OCI-LY3 (cell line): ENCODE results near the gene CEMIP.

Source experiments
- H2AFZ ChIP-seq: fragments of 200-600, 300-600 bp; shearing (Covaris generic); 2 replicates; pipeline ENCODE4 v1.6.0; 2014; ENCODE audit warnings: antibody characterized with exemption, low read depth, low read length
- H3K27ac ChIP-seq: fragments of 200-600, 300-600 bp; sonication (generic); 2 replicates; pipeline ENCODE4 v1.5.1; 2014; ENCODE audit warnings: mild to moderate bottlenecking, low read length, moderate library complexity, mixed read lengths
- H3K27me3 ChIP-seq: fragments of 200-600, 300-600 bp; sonication (generic); 2 replicates; pipeline ENCODE4 v1.6.1; 2014; ENCODE audit warnings: low read depth, low read length, mixed read lengths
- H3K36me3 ChIP-seq: fragments of 200-600, 300-600 bp; sonication (generic); replicated peaks from 2 replicates; pipeline ENCODE3; 2014; ENCODE audit warnings: low read depth, low read length, mixed read lengths
- H3K4me1 ChIP-seq: fragments of 300-600, 200-600 bp; sonication (generic); 2 replicates; pipeline ENCODE4 v1.6.1; 2014; ENCODE audit warnings: low read length, mixed read lengths
- H3K4me2 ChIP-seq: fragments of 200-600, 300-600 bp; sonication (generic); 2 replicates; pipeline ENCODE4 v1.6.1; 2014; ENCODE audit warnings: low read length, mixed read lengths
- H3K4me3 ChIP-seq: fragments of 300-600, 200-600 bp; sonication (generic); 2 replicates; pipeline ENCODE4 v1.5.1; 2014; ENCODE audit warnings: antibody characterized with exemption, mild to moderate bottlenecking, low read length, moderate library complexity
- H3K79me2 ChIP-seq: fragments of 300-600, 200-600 bp; shearing (Covaris generic); 2 replicates; pipeline ENCODE4 v1.6.1; 2014; ENCODE audit warnings: mild to moderate bottlenecking, low read length, mixed read lengths
- H3K9ac ChIP-seq: fragments of 300-600, 200-600 bp; shearing (Covaris generic); 2 replicates; pipeline ENCODE4 v1.6.0; 2014; ENCODE audit warnings: mild to moderate bottlenecking, low read length, moderate library complexity
- H3K9me3 ChIP-seq: fragments of 200-600, 300-600 bp; shearing (Covaris generic); 2 replicates; pipeline ENCODE4 v1.6.1; 2014; ENCODE audit warnings: low read length, mixed read lengths; ENCODE audit not compliant: insufficient read depth
- H4K20me1 ChIP-seq: fragments of 200-600, 300-600 bp; sonication (generic); 2 replicates; pipeline ENCODE4 v1.6.1; 2016; ENCODE audit warnings: low read length, mixed read lengths; ENCODE audit not compliant: insufficient read depth
- EZH2phosphoT487 ChIP-seq: fragments of 200-600 bp; shearing (Covaris generic); IDR thresholded peaks from 2 replicates; pipeline ENCODE4 v1.6.1; 2018; ENCODE audit warnings: antibody characterized with exemption, mixed run types, low read depth
- TF ChIP-seq, protein P1 (sequence below): fragments of 200-600, 300-600 bp; sonication (generic); IDR thresholded peaks from 2 replicates; pipeline ENCODE4 v1.5.1; 2014; ENCODE audit warnings: antibody characterized with exemption, low read length, low read depth

CEMIP gene

DNA sequence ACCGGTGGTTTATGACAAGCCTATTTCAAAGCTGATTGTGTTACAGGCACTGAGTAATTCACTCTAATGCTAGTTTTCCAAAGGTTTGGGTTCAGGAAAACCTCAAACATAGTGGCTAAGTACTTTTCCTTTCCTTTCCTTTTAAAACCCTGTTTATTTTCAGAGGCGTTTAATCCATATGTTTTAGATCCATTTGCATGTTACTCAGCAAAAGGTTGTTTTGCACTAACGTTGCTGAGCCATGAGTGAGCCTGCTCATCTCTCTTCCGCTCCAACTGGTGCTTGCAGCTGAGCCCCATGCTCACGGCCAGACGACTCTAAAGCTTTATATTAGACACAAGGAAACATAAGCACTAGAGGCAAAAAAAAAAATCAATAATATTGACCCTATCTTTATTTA is 9.4 kb downstream of the CEMIP start:
- Histone ChIP-seq H3K4me2 (no peak overlapping the region), H4K20me1 (no peaks in the 10 kb centered on the region), H3K9ac (no peak overlapping the region), H3K4me1 (no peaks in the 10 kb centered on the region), H3K79me2 (no peaks in the 10 kb centered on the region), H3K27ac (no peak overlapping the region), H3K36me3 (no peaks in the 10 kb centered on the region), H3K9me3 (no peaks in the 10 kb centered on the region), H2AFZ (no peak overlapping the region), H3K4me3 (no peak overlapping the region), H3K27me3 (0 out of 2 replicates have a peak, but pooled peaks cover 6% of the 10 kb centered on the region)
- TF ChIP-seq, protein P1, sequence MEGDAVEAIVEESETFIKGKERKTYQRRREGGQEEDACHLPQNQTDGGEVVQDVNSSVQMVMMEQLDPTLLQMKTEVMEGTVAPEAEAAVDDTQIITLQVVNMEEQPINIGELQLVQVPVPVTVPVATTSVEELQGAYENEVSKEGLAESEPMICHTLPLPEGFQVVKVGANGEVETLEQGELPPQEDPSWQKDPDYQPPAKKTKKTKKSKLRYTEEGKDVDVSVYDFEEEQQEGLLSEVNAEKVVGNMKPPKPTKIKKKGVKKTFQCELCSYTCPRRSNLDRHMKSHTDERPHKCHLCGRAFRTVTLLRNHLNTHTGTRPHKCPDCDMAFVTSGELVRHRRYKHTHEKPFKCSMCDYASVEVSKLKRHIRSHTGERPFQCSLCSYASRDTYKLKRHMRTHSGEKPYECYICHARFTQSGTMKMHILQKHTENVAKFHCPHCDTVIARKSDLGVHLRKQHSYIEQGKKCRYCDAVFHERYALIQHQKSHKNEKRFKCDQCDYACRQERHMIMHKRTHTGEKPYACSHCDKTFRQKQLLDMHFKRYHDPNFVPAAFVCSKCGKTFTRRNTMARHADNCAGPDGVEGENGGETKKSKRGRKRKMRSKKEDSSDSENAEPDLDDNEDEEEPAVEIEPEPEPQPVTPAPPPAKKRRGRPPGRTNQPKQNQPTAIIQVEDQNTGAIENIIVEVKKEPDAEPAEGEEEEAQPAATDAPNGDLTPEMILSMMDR, result no peak
- TF ChIP-seq EZH2phosphoT487, result no peak

- H3K79me2 ChIP-seq, result no peaks in the 10 kb centered on the region
- no peaks in the 10 kb centered on the region for H3K36me3 ChIP-seq
- no peak overlapping the region for H3K4me2 ChIP-seq
- no peak for TF ChIP-seq EZH2phosphoT487
- TF ChIP-seq, protein P1, result no peak
- H3K9ac ChIP-seq, result no peak overlapping the region
- H3K4me1 ChIP-seq, result no peaks in the 10 kb centered on the region
- H2AFZ ChIP-seq, result no peak overlapping the region
- H3K27ac ChIP-seq, result no peak overlapping the region
- 0 out of 2 replicates have a peak, but pooled peaks cover 6% of the 10 kb centered on the region for H3K27me3 ChIP-seq
- H4K20me1 ChIP-seq, result no peaks in the 10 kb centered on the region
- H3K4me3 ChIP-seq, result no peak overlapping the region
- H3K9me3 ChIP-seq, result no peaks in the 10 kb centered on the region
Measured at GRCh38 chr15:80789296-80789695, 10.1 kb downstream of the CEMIP start.

DNA sequence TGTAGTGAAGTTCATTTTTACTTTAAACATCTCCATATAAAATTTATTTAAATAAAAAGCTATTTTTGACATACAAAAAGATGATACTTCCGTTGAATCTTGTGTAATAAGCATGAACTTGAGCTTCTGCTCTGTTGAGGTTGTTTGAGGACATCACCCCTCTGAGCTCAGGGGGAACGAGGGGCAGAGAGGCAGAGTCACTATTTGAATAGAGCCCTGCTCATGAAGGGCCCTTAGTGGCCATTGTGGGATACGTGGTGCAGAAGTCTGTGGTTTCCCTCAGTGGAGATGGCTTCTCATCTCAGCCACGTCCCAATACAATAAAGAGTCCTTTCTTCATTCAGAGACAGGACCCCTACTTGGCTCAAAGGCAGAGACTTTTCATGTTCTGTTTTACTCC is 10.6 kb downstream of the CEMIP start:
- TF ChIP-seq, protein P1, result no peak
- no peak for TF ChIP-seq EZH2phosphoT487
- Histone ChIP-seq H3K27ac (no peak overlapping the region), H3K9ac (no peak overlapping the region), H3K4me1 (no peaks in the 10 kb centered on the region), H2AFZ (no peak overlapping the region), H4K20me1 (no peaks in the 10 kb centered on the region), H3K36me3 (no peaks in the 10 kb centered on the region), H3K9me3 (no peaks in the 10 kb centered on the region), H3K27me3 (0 out of 2 replicates have a peak, but pooled peaks cover 6% of the 10 kb centered on the region), H3K4me2 (no peak overlapping the region), H3K79me2 (no peaks in the 10 kb centered on the region), H3K4me3 (no peak overlapping the region)

DNA sequence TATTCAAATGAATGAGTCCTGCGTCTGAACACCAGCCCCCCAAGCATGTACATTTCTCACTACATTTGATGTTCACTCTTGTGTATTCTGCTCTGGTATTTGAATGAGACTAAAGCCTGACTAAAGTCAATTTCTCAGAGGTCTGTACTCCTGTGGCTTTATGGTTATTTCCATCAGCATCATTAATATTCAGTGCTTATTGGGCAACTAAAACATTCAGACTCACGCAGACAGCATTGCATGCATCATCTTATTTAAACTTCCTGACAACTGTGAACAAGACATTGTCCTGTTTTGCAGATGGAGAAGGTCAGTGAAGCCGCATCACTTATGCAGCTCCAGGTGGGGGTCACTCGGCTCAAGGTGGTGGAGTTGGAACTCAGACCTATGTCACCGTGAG is 11.1 kb downstream of the CEMIP start:
- Histone ChIP-seq H3K36me3 (no peaks in the 10 kb centered on the region), H3K4me3 (no peak overlapping the region), H3K4me2 (no peak overlapping the region)

More for the DNA sequence above, 11.1 kb downstream of the CEMIP start:
- H3K27me3 ChIP-seq, result 0 out of 2 replicates have a peak, but pooled peaks cover 6% of the 10 kb centered on the region
- H3K9me3 ChIP-seq, result no peaks in the 10 kb centered on the region
- no peaks in the 10 kb centered on the region for H3K79me2 ChIP-seq
- no peak overlapping the region for H2AFZ ChIP-seq
- no peak overlapping the region for H3K27ac ChIP-seq
- H3K9ac ChIP-seq, result no peak overlapping the region
- H3K4me1 ChIP-seq, result no peaks in the 10 kb centered on the region
- TF ChIP-seq, protein P1, result no peak
- no peak for TF ChIP-seq EZH2phosphoT487
- no peaks in the 10 kb centered on the region for H4K20me1 ChIP-seq
